Aortic smooth muscle cell (primary cell): ENCODE data around the gene THPO. TPM values are rescaled to one million over a fixed set of nuclear protein-coding genes. Genes with fewer than 3 reads are reported as not detected.

Source experiments
- total RNA-seq: library from RNA; depleted of rRNA; stranded (reverse); fragments of >200 nt; gene quantifications from 2 replicates; pipeline ENCODE4 v1.2.3, GENCODE V29; 2014

The THPO gene
- total RNA-seq, result 0.13 TPM in 1 of 2 replicates, not detected in the other

DNA sequence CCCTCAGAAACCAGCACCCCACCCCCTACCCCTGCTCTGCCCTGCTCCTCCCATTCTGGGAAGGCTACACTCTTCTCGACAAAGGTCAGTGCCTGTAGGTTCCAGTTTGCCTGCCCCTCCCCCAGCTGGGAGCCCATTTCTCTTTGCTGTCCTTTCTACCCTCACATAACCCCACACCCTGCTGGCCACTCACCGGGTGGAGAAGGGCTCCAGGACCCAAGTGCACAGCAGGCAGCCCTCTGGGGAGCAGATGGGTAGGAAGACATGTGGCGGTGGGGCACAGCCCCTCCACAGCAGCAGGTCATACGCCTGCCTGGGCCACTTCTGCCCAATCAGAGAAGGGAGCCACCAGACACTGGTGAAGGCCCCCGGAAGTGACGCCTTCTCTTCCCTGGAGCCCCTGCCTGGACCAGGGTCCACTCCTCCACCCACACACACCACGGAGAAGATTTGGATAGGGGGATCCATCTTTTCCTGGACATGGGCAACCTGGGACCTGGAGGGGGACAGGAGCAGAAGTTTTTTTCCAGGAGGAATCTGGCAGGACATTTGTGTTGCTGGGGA lies at the start of gene THPO:
Gene THPO (minus strand): TSS at position 326 of the 564 bp plus-strand sequence. CDS start 1,948 bp downstream, outside the sequence.

DNA sequence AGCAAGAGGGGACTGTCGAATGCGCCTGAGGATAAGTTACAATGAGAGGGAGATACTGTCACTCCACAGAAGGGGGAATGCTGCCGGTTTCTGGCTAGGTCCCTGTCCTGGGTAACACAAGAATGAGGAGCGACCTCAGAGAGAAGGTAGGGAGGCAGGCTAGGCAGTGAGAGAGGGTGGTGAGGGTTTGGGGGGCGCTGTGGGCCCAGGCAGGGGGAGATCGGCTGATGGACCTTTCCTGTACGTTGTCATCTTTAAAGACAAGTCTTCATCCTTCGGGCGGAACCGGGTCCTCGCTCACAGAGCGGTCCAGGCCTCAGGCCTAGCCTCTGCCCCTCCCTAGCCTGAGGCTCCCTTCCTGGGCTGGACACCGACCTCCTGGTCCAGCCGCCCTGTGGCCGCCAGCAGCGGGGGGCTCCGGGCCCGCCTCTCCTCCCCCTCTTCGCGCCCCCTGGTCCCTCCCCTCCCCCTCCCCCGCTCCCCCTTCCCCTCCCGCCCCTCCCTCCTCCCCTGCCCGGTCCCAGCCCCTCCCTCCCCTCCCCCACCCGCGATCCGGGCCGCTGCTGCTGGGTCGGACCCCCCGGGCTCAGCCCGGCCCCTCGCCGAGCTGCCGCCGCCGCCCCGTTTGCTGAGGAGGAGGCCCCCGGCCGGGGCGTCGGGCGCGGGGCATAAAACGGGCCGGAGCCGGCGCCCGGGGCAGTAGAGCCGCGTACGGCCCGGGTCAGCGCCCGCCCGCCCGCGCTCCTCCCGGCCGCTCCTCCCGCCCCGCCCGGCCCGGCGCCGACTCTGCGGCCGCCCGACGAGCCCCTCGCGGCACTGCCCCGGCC lies 1.6 kb upstream of the THPO start, which contains the start of gene CHRD:
Gene CHRD (plus strand): TSS at position 697 of the 827 bp plus-strand sequence. CDS start 265 bp downstream, outside the sequence.

DNA sequence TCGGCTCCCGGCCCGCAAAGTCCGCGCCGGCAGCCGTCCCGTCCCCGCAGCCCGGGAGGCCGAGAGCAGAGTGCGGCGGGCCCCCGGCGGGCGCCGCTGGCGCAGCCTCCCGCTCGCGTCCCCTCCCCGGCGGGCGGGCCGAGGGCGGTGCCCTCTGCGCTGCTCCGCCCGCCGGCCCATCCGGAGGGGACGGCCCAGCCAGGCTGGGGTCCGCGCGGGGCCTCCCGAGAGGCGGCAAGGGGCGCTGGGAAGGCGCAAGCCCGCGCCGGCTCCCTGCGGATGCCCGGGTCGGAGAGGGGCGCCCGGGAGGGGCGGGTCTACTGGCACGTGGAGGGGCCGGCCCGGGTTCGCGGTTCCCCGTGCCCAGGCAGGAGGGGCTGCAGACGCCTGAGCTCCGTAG lies 16.5 kb downstream of the THPO start, which contains the start of the genes CLCN2 and POLR2H:
Gene CLCN2 (minus strand): TSS at position 74 of the 400 bp plus-strand sequence. CDS start 126 bp downstream, outside the sequence.
Gene POLR2H (plus strand): TSS at position 179 of the 400 bp plus-strand sequence. CDS start 1,783 bp downstream, outside the sequence.

DNA sequence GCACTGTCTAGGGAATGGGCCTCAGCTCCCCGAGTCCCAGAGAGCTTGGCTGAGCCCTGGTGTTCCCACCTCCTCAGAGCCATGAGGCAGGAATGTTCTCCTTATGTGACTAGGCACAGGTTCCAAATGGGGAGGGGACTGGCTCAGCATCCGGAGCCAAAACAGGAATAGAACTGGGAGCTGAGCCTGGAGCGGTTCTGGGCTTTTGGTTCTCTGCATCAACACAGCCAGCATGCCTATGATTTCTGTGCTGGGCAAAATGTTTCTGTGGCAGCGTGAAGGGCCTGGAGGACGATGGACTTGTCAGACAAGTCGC lies 40.6 kb downstream of the THPO start, which contains the start of gene FAM131A:
Gene FAM131A (plus strand): TSS at position 202 of the 316 bp plus-strand sequence. CDS start 31 bp downstream, at position 233.

Other genes starting within 250 kb of the THPO start
- 36.0 and 41.0 TPM in 2 replicates for gene EIF2B5, start 242.8 kb downstream of the THPO start, total RNA-seq
- gene DVL3, start 222.8 kb downstream of the THPO start, total RNA-seq, result 26.3 and 31.3 TPM in 2 replicates
- 577 and 754 TPM in 2 replicates for gene AP2M1, start 203.4 kb downstream of the THPO start, total RNA-seq
- gene ABCF3, start 192.0 kb downstream of the THPO start, total RNA-seq, result 40.7 and 55.6 TPM in 2 replicates
- gene VWA5B2, start 148.6 kb downstream of the THPO start, total RNA-seq, result 0.06 TPM in 1 of 2 replicates, not detected in the other
- gene ALG3, start 129.2 kb downstream of the THPO start, total RNA-seq, result 19.5 and 29.3 TPM in 2 replicates
- 2.2 and 3.2 TPM in 2 replicates for gene EEF1AKMT4, start 128.5 kb downstream of the THPO start, total RNA-seq
- 0.50 and 0.66 TPM in 2 replicates for gene CAMK2N2, start 116.7 kb downstream of the THPO start, total RNA-seq
- not detected in 2 replicates for gene ECE2, start 102.2 kb downstream of the THPO start, total RNA-seq
- 404 and 624 TPM in 2 replicates for gene PSMD2, start 79.0 kb downstream of the THPO start, total RNA-seq
- 374 and 376 TPM in 2 replicates for gene EIF4G1, start 63.6 kb downstream of the THPO start, total RNA-seq
- 32.1 and 33.5 TPM in 2 replicates for gene FAM131A, start 40.6 kb downstream of the THPO start, total RNA-seq
- 2.9 and 3.4 TPM in 2 replicates for gene CLCN2, start 16.6 kb downstream of the THPO start, total RNA-seq
- 64.4 and 73.7 TPM in 2 replicates for gene POLR2H, start 16.5 kb downstream of the THPO start, total RNA-seq
- 1.7 and 2.4 TPM in 2 replicates for gene CHRD, start 1.8 kb upstream of the THPO start, total RNA-seq
- gene EPHB3, start 183.6 kb upstream of the THPO start, total RNA-seq, result 1.5 and 2.7 TPM in 2 replicates